Measurements from ENCODE around the gene BARX1. TPM values are rescaled to one million over a fixed set of nuclear protein-coding genes. Genes with fewer than 3 reads are reported as not detected.
A peak's percentile ranks its signal among the peaks of the same experiment; 100 is the strongest.

The BARX1 gene
- total RNA-seq, 6 experiments from 2014 or later = not detected

- Histone ChIP-seq H3K27me3 (no peaks in the 10 kb centered on the region), H3K9me3 (no peaks in the 10 kb centered on the region), H3K4me3 (no peak overlapping the region), H3K4me1 (no peaks in the 10 kb centered on the region), H3K36me3 (no peaks in the 10 kb centered on the region), H3K27ac (no peak overlapping the region)
- DNase-seq (peak in 1 of 3 donors; percentile 4), ATAC-seq (no peak)
- TF ChIP-seq, protein P1, sequence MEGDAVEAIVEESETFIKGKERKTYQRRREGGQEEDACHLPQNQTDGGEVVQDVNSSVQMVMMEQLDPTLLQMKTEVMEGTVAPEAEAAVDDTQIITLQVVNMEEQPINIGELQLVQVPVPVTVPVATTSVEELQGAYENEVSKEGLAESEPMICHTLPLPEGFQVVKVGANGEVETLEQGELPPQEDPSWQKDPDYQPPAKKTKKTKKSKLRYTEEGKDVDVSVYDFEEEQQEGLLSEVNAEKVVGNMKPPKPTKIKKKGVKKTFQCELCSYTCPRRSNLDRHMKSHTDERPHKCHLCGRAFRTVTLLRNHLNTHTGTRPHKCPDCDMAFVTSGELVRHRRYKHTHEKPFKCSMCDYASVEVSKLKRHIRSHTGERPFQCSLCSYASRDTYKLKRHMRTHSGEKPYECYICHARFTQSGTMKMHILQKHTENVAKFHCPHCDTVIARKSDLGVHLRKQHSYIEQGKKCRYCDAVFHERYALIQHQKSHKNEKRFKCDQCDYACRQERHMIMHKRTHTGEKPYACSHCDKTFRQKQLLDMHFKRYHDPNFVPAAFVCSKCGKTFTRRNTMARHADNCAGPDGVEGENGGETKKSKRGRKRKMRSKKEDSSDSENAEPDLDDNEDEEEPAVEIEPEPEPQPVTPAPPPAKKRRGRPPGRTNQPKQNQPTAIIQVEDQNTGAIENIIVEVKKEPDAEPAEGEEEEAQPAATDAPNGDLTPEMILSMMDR (IDR thresholded peaks at IDR 0.05) = no peak
- TF ChIP-seq POLR2A (IDR thresholded peaks at IDR 0.05) = no peak
- intact Hi-C loops (cut with DNase I) = no loop called here
- 83% methylated on average over 4 of the region's 10 CpGs for WGBS (ENCODE audit: insufficient coverage, low coverage, low lambda C conversion rate, missing lambda C conversion rate)
Measured at GRCh38 chr9:93910196-93910595, 45.0 kb downstream of the BARX1 start.

GRCh38 chr9:93909242-93909616 is 45.9 kb downstream of the BARX1 start:
- Histone ChIP-seq H3K36me3 (no peaks in the 10 kb centered on the region), H3K4me3 (no peak overlapping the region), H3K4me1 (no peaks in the 10 kb centered on the region), H3K27me3 (no peaks in the 10 kb centered on the region), H3K9me3 (no peaks in the 10 kb centered on the region), H3K27ac (no peak overlapping the region)
- intact Hi-C loops (cut with DNase I) = loop anchor here in 1 of 2 donors (10.0 kb wide), 1 partner anchor 84 kb away; no protein-coding TSS in a partner anchor
- 49% methylated on average over 6 of the region's 6 CpGs for WGBS (ENCODE audit: insufficient coverage, low coverage, low lambda C conversion rate, missing lambda C conversion rate)
- ATAC-seq = no peak
- TF ChIP-seq POLR2A (IDR thresholded peaks at IDR 0.05) = no peak
- TF ChIP-seq, protein P1 (IDR thresholded peaks at IDR 0.05) = no peak
- peak in 2 of 3 donors; percentile 4 to 30 for DNase-seq

- TF ChIP-seq POLR2A (IDR thresholded peaks at IDR 0.05) = no peak
- TF ChIP-seq, protein P1 (IDR thresholded peaks at IDR 0.05) = no peak
- intact Hi-C loops (cut with DNase I) = loop anchor here in 1 of 2 donors (10.0 kb wide), 1 partner anchor 84 kb away; no protein-coding TSS in a partner anchor
- no peaks in the 10 kb centered on the region for H3K4me1 ChIP-seq
- no peaks in the 10 kb centered on the region for H3K27me3 ChIP-seq
- DNase-seq (peak in 2 of 3 donors; percentile 4 to 35), ATAC-seq (no peak)
- no peaks in the 10 kb centered on the region for H3K36me3 ChIP-seq
- 29% methylated on average over 8 of the region's 15 CpGs for WGBS (ENCODE audit: insufficient coverage, low coverage, low lambda C conversion rate, missing lambda C conversion rate)
- no peak overlapping the region for H3K4me3 ChIP-seq
- H3K9me3 ChIP-seq = no peaks in the 10 kb centered on the region
- no peak overlapping the region for H3K27ac ChIP-seq
Measured at GRCh38 chr9:93908591-93909241, 46.4 kb downstream of the BARX1 start.

DNA sequence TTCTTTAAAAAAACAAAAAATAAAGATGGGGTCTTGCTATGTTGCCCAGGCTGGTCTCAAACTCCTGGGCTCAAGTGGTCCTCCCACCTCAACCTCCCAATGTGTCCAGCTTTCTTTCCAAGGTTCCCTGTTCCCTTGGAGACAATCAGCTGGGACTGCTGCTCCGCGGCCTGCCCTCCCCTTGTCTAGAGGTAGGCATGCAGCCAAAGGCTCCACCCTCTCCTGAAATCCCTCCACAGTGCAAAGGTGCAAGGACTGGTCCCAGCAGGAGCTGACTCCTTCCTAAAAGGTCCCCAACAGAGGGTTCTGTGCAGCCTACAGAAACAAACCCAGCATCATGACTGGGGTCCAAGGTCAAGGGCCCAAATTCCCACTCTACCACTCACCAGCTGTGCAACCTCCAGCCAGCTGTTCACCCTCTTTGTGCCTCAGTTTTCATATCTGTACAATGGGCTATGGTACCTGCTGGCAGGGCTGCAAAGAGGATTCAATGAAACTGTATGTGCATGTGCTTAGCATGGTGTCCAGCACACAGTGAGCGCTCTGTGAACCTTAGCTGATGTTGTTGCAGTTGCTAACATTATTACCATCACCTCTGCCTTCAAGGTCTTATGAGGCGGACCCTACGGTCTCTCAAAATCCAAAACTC is 47.5 kb downstream of the BARX1 start:
- ATAC-seq = no peak
- no peaks in the 10 kb centered on the region for H3K27me3 ChIP-seq
- WGBS (ENCODE audit: insufficient coverage, low coverage, low lambda C conversion rate, missing lambda C conversion rate) = 87% methylated on average over 4 of the region's 5 CpGs
- TF ChIP-seq, protein P1 (IDR thresholded peaks at IDR 0.05) = no peak
- no peak for TF ChIP-seq POLR2A (IDR thresholded peaks at IDR 0.05)
- intact Hi-C loops (cut with DNase I) = loop anchor here in 1 of 2 donors (10.0 kb wide), 1 partner anchor 83 kb away; no protein-coding TSS in a partner anchor
- no peak for DNase-seq
- no peaks in the 10 kb centered on the region for H3K36me3 ChIP-seq
- H3K4me3 ChIP-seq = no peak overlapping the region
- H3K9me3 ChIP-seq = no peaks in the 10 kb centered on the region
- no peak overlapping the region for H3K27ac ChIP-seq
- H3K4me1 ChIP-seq = no peaks in the 10 kb centered on the region

Data from right lobe of liver (tissue), 6 donors.